ENCODE data around the gene PLOD2. TPM values are rescaled to one million over a fixed set of nuclear protein-coding genes. Genes with fewer than 3 reads are reported as not detected.
A peak's percentile ranks its signal among the peaks of the same experiment; 100 is the strongest.

The PLOD2 gene
- polyA plus RNA-seq, 4 donors: 17.8 to 118 (median 21.5) TPM

DNA sequence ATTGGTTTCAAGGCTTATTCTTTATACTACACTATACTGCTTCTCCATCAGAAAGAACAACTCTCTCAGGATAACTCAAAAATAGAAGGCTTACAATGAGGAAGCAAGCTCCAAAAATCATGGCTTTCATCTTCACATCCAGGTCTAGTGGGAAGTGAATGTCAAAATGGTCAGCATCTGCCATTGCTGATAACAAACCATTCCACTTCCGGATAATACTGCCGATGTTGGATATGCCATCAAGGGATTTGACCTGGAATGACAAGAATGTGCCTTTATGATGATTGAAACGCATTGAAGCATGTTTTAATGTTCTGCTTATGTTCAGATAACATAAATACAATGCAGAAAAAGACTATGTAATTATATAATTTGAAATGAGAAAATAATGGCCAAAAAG is 34.0 kb upstream of the PLOD2 start:
- 80 to 91% (median 85%) methylated on average over 3 of the region's 3 CpGs for WGBS, 3 donors
- FAIRE-seq: no peak
- Histone ChIP-seq H3K27ac (ENCODE audit: low read depth in 1 of 3, low read length in 2 of 3) (no peak overlapping the region), H3K9me3 (ENCODE audit: control insufficient read depth in 2 of 2, insufficient read depth in 1 of 2, low read depth in 1 of 2, low read length in 1 of 2) (no peaks in the 10 kb centered on the region), H3K36me3 (ENCODE audit: control insufficient read depth in 3 of 3, insufficient read depth in 2 of 3, low read depth in 1 of 3, low read length in 3 of 3) (peaks cover 0 to 4% (median 0%) of the 10 kb centered on the region in 3 donors), H3K27me3 (ENCODE audit: control insufficient read depth in 3 of 3, insufficient read depth in 3 of 3, low read length in 3 of 3) (no peaks in the 10 kb centered on the region), H3K4me1 (ENCODE audit: control insufficient read depth in 3 of 3, insufficient read depth in 2 of 3, low read depth in 1 of 3, low read length in 2 of 3) (no peaks in the 10 kb centered on the region), H3K4me3 (ENCODE audit: low read depth in 1 of 3, low read length in 3 of 3) (no peak overlapping the region)
- DNase-seq: no peak

DNA sequence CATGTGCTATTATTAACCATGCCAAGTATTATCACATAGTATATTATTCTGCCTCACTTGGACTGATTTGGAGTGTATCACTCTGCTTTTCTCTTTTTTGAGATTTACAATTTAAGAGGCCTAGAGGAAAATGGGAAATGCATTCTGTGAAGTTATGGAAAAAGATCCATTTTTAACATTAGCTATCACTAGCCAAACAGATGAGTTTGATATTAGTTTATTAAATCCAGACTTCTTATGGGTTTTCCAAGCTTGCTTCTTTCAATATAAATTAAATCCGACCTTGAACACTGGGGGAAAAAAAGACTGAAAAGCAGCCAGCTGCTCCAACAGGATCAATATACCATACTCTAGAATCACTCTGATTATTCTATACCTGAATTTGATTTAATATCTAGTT is 30.1 kb upstream of the PLOD2 start:
- no peaks in the 10 kb centered on the region for H3K9me3 ChIP-seq (ENCODE audit: control insufficient read depth in 2 of 2, insufficient read depth in 1 of 2, low read depth in 1 of 2, low read length in 1 of 2)
- H3K4me3 ChIP-seq (ENCODE audit: low read depth in 1 of 3, low read length in 3 of 3): no peak overlapping the region
- no peaks in the 10 kb centered on the region for H3K27me3 ChIP-seq (ENCODE audit: control insufficient read depth in 3 of 3, insufficient read depth in 3 of 3, low read length in 3 of 3)
- WGBS, 3 donors: 91 to 97% (median 93%) methylated on average over 1 of the region's 1 CpG
- H3K36me3 ChIP-seq (ENCODE audit: control insufficient read depth in 3 of 3, insufficient read depth in 2 of 3, low read depth in 1 of 3, low read length in 3 of 3): no peaks in the 10 kb centered on the region
- DNase-seq (no peak), FAIRE-seq (no peak)
- H3K4me1 ChIP-seq (ENCODE audit: control insufficient read depth in 3 of 3, insufficient read depth in 2 of 3, low read depth in 1 of 3, low read length in 2 of 3): no peaks in the 10 kb centered on the region
- H3K27ac ChIP-seq (ENCODE audit: low read depth in 1 of 3, low read length in 2 of 3): no peak overlapping the region

DNA sequence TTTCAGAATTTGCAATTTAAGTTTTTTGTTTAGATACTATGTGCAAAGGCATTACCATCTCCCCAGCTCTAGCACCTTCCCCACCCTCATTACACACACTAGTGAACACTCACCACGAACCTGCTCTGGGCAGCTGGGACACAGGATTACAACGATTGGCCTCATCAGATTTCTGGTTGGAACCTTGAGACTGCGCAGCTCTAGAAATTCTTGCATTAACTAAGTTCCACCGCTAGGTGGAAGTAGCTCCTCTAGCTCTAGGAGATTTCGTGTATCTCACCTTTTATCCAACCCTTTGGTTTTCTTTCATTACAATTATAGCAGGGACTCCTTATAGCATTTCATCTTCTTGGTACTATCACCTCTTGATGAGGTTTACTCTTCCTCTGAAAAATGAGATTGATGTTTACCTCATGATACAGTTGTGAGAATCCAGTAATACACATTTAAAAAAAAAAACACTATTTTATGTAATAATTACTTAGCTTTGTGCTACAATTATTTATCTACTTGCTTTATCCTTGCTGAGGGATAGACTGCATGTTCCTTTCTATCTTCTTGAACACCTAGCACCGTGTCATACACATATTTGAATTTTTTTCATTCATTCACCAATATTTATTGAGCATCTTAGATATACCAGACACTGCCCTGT is 28.7 kb upstream of the PLOD2 start:
- peak; percentile 65 to 71 for DNase-seq
- Histone ChIP-seq H3K27ac (ENCODE audit: low read depth in 1 of 3, low read length in 2 of 3) (no peak overlapping the region), H3K4me3 (ENCODE audit: low read depth in 1 of 3, low read length in 3 of 3) (no peak overlapping the region), H3K9me3 (ENCODE audit: control insufficient read depth in 2 of 2, insufficient read depth in 1 of 2, low read depth in 1 of 2, low read length in 1 of 2) (no peaks in the 10 kb centered on the region), H3K27me3 (ENCODE audit: control insufficient read depth in 3 of 3, insufficient read depth in 3 of 3, low read length in 3 of 3) (no peaks in the 10 kb centered on the region), H3K4me1 (ENCODE audit: control insufficient read depth in 3 of 3, insufficient read depth in 2 of 3, low read depth in 1 of 3, low read length in 2 of 3) (no peaks in the 10 kb centered on the region), H3K36me3 (ENCODE audit: control insufficient read depth in 3 of 3, insufficient read depth in 2 of 3, low read depth in 1 of 3, low read length in 3 of 3) (no peaks in the 10 kb centered on the region)
- WGBS, 3 donors: 2 to 9% (median 5%) methylated on average over 6 of the region's 6 CpGs
- FAIRE-seq: no peak

DNA sequence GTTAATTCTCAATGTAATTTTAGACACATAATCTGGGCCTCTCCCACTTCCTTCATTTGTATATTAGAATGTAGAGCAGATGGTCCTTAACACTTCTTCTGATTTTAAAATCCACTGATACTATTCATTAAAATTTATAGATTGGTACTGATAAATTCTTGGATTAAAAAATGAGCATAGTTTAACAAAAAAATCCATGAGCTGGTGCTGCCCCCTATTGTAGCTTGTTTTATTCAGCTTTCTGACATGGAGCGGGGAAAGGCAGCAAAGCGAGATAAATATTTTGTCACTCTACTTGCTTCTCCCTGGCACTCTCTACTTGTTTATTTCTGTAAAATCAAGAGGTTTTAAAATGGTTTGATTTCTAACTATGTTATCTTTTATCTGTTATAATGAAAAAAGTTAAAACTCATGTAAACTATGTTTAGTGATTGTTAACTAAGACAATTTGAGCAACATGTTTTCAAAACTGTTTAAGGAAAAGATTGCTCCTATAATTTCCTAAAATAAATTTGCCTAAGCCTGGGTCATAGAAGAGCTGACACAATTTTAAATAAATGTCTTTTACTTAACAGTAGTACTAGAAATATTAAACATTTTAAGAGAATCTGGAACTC is 26.5 kb upstream of the PLOD2 start:
- DNase-seq (peak; percentile 45 to 46), FAIRE-seq (peak; percentile 55)
- WGBS, 3 donors: 19 to 47% (median 34%) methylated on average over 2 of the region's 2 CpGs
- Histone ChIP-seq H3K36me3 (ENCODE audit: control insufficient read depth in 3 of 3, insufficient read depth in 2 of 3, low read depth in 1 of 3, low read length in 3 of 3) (no peaks in the 10 kb centered on the region), H3K4me1 (ENCODE audit: control insufficient read depth in 3 of 3, insufficient read depth in 2 of 3, low read depth in 1 of 3, low read length in 2 of 3) (no peaks in the 10 kb centered on the region), H3K9me3 (ENCODE audit: control insufficient read depth in 2 of 2, insufficient read depth in 1 of 2, low read depth in 1 of 2, low read length in 1 of 2) (no peaks in the 10 kb centered on the region), H3K27ac (ENCODE audit: low read depth in 1 of 3, low read length in 2 of 3) (no peak overlapping the region), H3K27me3 (ENCODE audit: control insufficient read depth in 3 of 3, insufficient read depth in 3 of 3, low read length in 3 of 3) (no peaks in the 10 kb centered on the region), H3K4me3 (ENCODE audit: low read depth in 1 of 3, low read length in 3 of 3) (no peak overlapping the region)

DNA sequence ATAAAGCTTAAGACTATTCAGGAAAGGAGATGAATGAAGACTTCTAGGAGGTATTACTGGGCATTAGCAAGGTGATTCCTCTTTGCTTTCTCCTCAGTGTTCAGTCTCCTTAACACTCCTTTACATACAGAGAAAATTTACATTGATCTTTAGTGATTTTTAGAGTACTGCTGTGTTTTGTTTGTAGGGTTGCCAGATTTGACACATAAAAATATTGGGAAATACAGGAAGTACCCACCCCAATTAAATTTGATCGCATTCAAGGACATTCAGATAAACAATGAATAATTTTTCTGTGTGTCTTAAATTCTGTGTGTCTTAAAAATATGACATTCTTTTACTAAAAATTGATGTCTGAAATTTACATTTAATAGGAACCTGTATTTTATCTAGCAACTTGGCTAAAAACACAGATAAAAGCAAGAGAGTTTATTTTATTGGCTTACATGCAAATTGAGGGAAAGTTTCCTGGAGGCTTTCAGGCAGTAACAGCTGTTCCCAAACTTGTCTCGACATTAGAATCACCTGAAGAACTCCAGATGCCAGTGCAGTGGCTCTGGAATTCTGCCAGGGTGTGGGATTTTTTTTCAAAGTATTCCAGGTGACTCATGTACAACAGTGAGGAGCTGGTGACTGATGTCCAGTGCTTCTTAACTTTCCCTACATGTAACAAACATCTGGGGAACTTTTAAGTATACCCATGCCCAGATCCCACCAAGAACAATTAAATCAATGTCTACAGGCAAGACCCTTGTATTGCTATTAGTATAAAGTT is 23.4 kb upstream of the PLOD2 start:
- no peak overlapping the region for H3K27ac ChIP-seq (ENCODE audit: low read depth in 1 of 3, low read length in 2 of 3)
- H3K4me1 ChIP-seq (ENCODE audit: control insufficient read depth in 3 of 3, insufficient read depth in 2 of 3, low read depth in 1 of 3, low read length in 2 of 3): no peaks in the 10 kb centered on the region
- H3K4me3 ChIP-seq (ENCODE audit: low read depth in 1 of 3, low read length in 3 of 3): no peak overlapping the region
- 14 to 46% (median 22%) methylated on average over 2 of the region's 2 CpGs for WGBS, 3 donors
- no peaks in the 10 kb centered on the region for H3K36me3 ChIP-seq (ENCODE audit: control insufficient read depth in 3 of 3, insufficient read depth in 2 of 3, low read depth in 1 of 3, low read length in 3 of 3)
- no peak for FAIRE-seq
- H3K27me3 ChIP-seq (ENCODE audit: control insufficient read depth in 3 of 3, insufficient read depth in 3 of 3, low read length in 3 of 3): no peaks in the 10 kb centered on the region
- peak in 1 of 2 donors; percentile 30 for DNase-seq
- H3K9me3 ChIP-seq (ENCODE audit: control insufficient read depth in 2 of 2, insufficient read depth in 1 of 2, low read depth in 1 of 2, low read length in 1 of 2): no peaks in the 10 kb centered on the region

DNA sequence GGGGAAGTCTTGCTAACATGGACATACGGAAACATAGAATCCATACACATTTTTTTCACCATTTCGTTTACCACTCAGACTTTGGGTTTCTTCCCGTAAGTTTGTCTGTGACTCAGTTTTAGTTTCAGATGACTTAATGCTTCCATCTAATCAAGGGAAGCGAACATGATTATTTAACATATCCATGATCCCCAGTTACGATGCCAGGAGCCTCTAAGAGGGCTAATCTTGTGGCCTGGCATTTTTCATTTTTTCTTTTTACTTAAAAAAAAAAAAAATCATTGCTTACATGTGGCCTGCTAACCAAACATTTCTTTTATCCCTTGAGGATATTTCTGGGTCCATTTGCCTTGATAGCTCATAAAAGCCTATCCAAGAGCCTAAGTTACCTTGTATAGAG is 20.2 kb upstream of the PLOD2 start:
- no peak overlapping the region for H3K27ac ChIP-seq (ENCODE audit: low read depth in 1 of 3, low read length in 2 of 3)
- no peak overlapping the region for H3K4me3 ChIP-seq (ENCODE audit: low read depth in 1 of 3, low read length in 3 of 3)
- DNase-seq (no peak), FAIRE-seq (no peak)
- no peaks in the 10 kb centered on the region for H3K36me3 ChIP-seq (ENCODE audit: control insufficient read depth in 3 of 3, insufficient read depth in 2 of 3, low read depth in 1 of 3, low read length in 3 of 3)
- H3K4me1 ChIP-seq (ENCODE audit: control insufficient read depth in 3 of 3, insufficient read depth in 2 of 3, low read depth in 1 of 3, low read length in 2 of 3): no peaks in the 10 kb centered on the region
- no peaks in the 10 kb centered on the region for H3K27me3 ChIP-seq (ENCODE audit: control insufficient read depth in 3 of 3, insufficient read depth in 3 of 3, low read length in 3 of 3)
- 89 to 96% (median 92%) methylated on average over 5 of the region's 5 CpGs for WGBS, 3 donors
- no peaks in the 10 kb centered on the region for H3K9me3 ChIP-seq (ENCODE audit: control insufficient read depth in 2 of 2, insufficient read depth in 1 of 2, low read depth in 1 of 2, low read length in 1 of 2)

DNA sequence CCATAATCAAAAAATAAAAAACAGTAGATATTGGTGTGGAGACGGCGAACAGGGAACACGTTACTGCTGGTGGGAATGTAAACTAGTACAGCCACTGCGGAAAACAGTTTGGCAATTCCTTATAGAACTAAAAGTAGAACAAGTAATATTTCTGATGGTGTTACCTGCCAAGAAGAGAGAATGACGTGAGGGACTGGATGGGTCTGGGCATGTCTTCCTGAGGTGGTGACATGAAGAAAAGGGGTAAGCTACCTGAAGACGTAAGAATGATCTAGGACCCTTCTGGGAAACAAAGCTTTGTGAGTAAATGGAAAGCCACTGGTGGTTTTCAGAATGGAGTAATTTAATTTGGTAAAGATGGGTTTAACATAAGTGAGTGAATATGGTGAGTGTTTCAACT is 19.4 kb upstream of the PLOD2 start:
- no peak for FAIRE-seq
- no peaks in the 10 kb centered on the region for H3K27me3 ChIP-seq (ENCODE audit: control insufficient read depth in 3 of 3, insufficient read depth in 3 of 3, low read length in 3 of 3)
- WGBS, 3 donors: 89 to 95% (median 94%) methylated on average over 6 of the region's 6 CpGs
- no peak overlapping the region for H3K27ac ChIP-seq (ENCODE audit: low read depth in 1 of 3, low read length in 2 of 3)
- H3K36me3 ChIP-seq (ENCODE audit: control insufficient read depth in 3 of 3, insufficient read depth in 2 of 3, low read depth in 1 of 3, low read length in 3 of 3): no peaks in the 10 kb centered on the region
- no peaks in the 10 kb centered on the region for H3K4me1 ChIP-seq (ENCODE audit: control insufficient read depth in 3 of 3, insufficient read depth in 2 of 3, low read depth in 1 of 3, low read length in 2 of 3)
- DNase-seq: no peak
- H3K4me3 ChIP-seq (ENCODE audit: low read depth in 1 of 3, low read length in 3 of 3): no peak overlapping the region
- H3K9me3 ChIP-seq (ENCODE audit: control insufficient read depth in 2 of 2, insufficient read depth in 1 of 2, low read depth in 1 of 2, low read length in 1 of 2): no peaks in the 10 kb centered on the region

DNA sequence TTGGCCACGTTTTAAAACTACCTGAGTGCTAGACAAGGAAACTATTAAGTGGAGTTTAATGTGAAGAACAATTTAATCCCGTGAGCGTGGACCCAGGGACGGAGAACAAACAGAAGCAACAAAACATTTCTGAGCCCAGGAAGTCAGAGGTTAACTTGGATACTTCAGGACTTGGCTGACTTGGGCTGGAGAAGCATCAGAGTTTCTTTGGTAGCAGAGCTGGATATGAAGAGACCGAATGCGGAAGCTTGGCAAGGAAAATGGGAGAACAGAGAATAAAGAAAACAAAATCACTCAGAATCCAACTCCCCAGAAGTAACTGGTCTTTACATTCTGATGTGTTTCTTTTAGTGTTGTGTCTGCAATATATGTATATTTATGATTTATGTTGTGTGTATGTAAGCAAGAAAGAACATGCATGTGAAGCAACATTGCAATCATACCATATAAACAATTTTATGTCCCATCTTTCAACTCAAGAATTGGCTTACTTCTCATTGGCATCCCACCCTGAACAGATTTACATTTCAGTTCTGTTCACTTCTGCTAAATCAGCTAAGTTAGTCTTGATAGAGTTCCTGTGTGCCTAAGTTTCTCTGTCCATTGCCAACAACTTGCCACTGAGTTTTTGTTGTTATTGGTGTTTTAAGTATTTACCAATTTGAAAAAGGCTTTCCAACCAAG is 17.2 kb upstream of the PLOD2 start:
- Histone ChIP-seq H3K4me3 (ENCODE audit: low read depth in 1 of 3, low read length in 3 of 3) (no peak overlapping the region), H3K27ac (ENCODE audit: low read depth in 1 of 3, low read length in 2 of 3) (no peak overlapping the region), H3K36me3 (ENCODE audit: control insufficient read depth in 3 of 3, insufficient read depth in 2 of 3, low read depth in 1 of 3, low read length in 3 of 3) (no peaks in the 10 kb centered on the region), H3K9me3 (ENCODE audit: control insufficient read depth in 2 of 2, insufficient read depth in 1 of 2, low read depth in 1 of 2, low read length in 1 of 2) (no peaks in the 10 kb centered on the region), H3K27me3 (ENCODE audit: control insufficient read depth in 3 of 3, insufficient read depth in 3 of 3, low read length in 3 of 3) (no peaks in the 10 kb centered on the region), H3K4me1 (ENCODE audit: control insufficient read depth in 3 of 3, insufficient read depth in 2 of 3, low read depth in 1 of 3, low read length in 2 of 3) (no peaks in the 10 kb centered on the region)
- no peak for FAIRE-seq
- WGBS, 3 donors: 71 to 88% (median 82%) methylated on average over 6 of the region's 6 CpGs
- no peak for DNase-seq
